ENCODE results near the gene ATP2C2. TPM values are rescaled to one million over a fixed set of nuclear protein-coding genes. Genes with fewer than 3 reads are reported as not detected.
A peak's percentile ranks its signal among the peaks of the same experiment; 100 is the strongest.
"Not testable (repeated sequence)": the region's sequence is repeated elsewhere in the genome, so short reads cannot be mapped to it uniquely, and the experiment has no call there.

Gene ATP2C2
- polyA plus RNA-seq, 10 donors = 0.27 to 1.9 (median 0.44) TPM

DNA sequence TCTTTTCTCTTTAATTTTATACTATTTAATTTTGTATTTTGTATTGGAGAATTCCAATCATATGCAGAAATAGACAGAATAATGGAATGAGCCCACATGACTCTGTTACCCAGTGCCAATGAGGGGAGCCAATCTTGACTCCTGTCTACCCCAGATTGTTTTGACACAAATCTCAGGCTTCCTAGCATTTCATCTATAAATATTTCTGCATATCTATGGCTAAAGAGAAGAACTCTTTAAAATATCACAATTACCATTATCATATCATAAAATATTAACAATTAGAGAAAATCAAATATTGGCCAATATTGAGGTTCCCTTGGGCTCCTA lies 23.7 kb downstream of the ATP2C2 start:
- DNase-seq = no peak

DNA sequence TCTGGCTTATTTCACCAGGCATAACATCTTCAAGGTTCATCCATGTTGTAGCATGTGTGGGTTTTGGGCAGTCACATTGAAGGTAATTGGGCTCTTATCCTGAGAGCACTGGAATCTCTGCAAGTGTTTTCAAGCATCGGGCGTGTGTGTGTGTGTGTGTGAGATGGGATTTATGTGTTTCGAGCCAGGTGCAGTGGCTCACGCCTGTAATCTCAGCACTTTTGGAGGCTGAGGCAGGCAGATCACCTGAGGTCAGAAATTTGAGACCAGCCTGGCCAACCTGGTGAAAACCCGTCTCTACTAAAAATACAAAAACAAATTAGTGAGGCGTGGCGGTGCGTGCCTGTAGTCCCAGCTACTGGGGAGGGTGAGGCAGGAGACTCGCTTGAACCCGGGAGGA lies 27.7 kb downstream of the ATP2C2 start:
- DNase-seq = not testable (repeated sequence)

DNA sequence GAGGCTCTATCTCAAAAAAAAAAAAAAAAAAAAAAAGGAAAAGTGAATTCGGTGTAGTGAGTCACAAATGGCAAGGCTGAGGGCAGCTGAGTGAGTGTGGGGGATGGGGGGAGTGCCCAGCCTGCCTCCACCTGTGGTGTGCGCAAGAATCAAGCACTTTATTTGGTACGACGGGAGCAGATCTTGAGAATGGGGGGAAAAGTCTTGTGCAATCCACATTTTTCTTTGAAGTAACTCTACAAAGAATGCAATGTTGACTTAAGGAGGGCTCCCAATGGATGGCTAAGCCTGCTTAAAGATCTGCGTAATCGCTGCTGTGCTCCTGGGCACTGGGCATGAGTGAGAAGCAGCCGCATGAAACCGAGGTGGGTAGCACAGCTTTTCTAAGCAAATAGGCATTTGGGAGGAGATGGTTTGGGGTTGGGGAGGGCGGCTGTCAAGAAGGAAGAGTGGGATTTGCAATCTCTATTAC lies 28.2 kb downstream of the ATP2C2 start:
- DNase-seq = no peak

DNA sequence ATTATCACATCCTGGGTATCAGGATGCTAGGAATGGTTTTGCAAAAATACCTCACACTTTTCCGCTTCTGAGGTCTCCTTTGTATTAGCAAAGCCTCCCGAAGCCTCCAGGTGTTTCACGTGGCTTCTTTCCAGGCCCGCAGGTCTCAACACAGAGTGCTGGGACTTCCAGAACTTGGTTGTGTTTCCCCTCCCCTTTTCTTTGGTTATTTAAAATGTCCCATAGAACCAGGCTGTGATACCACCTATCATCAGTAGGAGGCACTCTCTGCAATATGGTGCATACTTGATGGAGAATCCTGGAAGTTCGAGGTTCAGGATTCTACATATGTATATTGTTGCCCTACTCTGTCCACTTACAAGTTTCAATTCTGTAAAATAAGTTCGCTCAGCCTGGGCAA lies 28.8 kb downstream of the ATP2C2 start:
- DNase-seq = no peak

DNA sequence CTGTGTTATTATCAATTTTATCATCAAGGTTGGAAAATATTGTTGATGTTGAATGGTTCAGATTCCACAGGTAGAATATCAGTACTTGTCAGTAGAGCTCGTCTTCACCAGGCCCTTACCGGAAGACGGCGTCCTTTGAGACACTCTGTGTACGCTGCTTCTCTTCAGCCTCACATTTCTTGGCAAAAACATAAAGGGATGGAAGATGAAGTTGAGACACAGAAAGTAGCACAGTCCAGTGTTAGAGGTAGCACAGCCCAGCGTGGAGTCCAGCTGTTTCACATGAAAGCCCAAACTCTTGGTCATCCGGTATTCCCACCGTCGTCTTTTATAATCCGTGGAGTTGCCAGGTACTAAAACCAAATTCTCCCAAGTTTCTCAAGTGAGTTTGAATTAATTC lies 30.4 kb downstream of the ATP2C2 start:
- peak in 1 of 3 donors; percentile 39 for DNase-seq

DNA sequence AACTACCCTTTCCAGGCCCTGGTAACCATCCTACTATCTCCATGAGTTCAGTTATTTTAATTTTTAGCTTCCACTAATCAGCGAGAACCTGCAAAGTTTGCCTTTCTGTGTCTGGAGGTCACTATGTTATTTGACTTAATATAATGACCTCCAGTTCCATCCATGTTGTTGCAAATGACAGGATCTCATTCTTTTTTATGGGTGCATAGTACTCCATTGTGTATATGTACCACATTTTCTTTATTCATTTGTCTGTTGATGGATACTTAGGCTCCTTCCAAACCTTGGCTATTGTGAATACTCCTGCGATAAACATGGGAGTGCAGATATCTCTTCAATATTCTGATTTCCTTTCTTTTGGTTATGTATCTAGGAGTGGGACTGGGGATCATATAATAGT lies 31.6 kb downstream of the ATP2C2 start:
- not testable (repeated sequence) for DNase-seq

DNA sequence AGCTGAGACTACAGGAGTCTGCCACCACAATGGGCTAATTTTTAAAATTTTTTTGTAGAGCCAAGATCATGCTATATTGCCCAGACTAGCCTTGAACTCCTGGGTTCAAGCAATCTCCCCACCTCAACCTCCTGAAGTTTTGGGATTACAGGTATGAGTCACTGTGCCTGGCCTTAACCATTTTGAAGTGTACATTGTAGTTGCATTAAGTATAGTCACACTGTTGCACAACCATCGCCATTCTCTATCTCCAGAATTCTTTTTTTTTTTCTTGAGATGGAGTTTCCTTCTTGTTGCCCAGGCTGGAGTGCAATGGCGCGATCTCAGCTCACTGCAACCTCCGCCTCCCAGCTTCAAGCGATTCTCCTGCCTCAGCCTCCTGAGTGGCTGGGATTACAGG lies 35.1 kb downstream of the ATP2C2 start:
- not testable (repeated sequence) for DNase-seq

DNA sequence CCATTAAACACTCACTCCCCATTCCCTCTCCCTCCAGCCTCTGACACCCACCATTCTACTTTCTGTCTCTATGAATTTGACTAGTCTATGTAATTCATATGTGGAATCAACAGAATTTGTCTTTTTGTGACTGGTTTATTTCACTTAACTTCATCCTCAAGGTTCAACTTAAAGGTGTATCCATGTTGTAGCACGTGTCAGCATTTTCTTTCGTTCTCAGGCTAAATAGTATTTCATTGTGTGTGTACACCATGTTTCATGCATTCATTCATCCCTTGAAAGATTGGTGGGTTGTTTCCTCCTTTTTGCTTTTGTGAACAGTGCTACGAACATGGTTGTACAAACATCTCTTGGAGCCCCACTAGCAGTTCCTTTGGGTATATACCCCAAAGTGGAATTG lies 36.0 kb downstream of the ATP2C2 start:
- DNase-seq = no peak

DNA sequence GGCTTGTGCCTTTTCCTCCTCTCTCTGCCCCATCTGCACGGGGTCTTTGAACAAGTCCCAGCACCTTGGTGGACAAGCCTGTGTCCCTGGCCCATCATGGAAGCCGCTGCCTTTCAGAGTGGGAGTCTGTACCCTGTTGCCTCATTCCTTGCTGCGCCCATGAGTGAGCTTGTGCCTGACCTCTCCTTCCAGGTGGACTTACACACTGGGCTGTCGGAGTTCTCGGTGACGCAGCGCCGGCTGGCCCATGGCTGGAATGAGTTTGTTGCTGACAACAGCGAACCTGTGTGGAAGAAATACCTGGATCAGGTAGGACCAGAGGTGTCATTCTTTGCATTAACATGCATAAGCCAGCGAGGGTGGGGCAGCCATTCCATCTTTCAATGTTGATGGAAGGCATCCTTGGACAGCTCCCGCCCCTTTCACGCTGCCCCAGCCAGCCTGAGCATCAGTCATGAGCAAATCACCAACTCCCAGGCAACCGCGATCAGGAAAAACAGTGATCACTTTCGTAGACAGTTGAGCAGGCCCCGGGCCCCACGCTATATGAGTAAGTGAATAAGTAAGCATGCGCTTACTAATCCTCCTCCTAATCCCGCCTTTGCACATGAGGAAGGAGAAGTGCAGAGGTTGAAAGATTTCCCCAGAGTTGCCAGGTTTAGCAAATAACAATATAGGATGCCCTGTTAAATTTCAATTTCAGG lies 36.8 kb downstream of the ATP2C2 start:
- no peak for DNase-seq

DNA sequence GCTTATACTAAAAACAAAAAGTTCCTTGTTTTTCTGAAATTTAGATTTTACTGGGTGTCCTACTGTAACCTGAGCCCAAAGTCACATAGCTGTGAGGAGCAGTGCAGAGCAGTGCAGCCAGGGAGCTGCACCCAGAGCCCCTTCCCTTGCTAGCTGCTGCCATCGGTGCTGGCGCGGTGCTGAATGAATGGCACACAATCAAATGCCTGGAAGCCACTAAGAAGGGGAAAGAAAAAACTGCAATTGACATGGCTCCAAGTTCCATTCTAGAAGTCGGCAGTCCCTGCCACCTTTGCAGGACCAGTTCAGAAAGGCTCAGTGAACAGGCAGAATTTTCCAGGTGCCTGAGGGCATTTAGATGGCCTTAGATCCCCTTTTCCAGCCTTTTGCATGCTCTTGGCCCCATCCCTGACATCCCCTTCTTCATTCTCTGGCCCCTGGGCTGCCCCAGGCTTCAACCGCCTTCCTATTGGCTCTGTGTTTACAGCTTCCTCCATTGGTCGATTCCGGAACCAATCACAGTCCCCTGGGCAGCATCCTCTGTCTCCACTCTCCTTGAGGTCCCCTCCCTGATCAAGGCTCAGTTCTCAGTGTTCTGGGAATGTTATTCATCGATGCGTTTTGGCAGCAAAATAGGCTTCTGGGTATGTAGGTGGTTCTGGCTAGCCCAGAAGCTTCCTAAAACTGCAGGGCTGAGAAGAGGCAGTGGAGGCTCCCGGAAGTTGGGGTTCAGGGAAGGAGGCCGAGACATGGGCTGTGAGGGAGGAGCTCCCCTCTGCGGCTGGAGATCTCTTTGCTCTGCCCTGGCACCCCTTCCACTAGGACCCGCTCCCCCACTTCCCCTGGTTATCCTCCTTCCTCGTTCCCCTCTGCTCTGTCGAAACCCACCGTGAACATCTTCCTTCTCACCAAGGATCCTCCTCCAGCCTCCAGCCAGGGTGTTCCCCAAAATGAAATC lies 37.9 kb downstream of the ATP2C2 start:
- DNase-seq = no peak

DNA sequence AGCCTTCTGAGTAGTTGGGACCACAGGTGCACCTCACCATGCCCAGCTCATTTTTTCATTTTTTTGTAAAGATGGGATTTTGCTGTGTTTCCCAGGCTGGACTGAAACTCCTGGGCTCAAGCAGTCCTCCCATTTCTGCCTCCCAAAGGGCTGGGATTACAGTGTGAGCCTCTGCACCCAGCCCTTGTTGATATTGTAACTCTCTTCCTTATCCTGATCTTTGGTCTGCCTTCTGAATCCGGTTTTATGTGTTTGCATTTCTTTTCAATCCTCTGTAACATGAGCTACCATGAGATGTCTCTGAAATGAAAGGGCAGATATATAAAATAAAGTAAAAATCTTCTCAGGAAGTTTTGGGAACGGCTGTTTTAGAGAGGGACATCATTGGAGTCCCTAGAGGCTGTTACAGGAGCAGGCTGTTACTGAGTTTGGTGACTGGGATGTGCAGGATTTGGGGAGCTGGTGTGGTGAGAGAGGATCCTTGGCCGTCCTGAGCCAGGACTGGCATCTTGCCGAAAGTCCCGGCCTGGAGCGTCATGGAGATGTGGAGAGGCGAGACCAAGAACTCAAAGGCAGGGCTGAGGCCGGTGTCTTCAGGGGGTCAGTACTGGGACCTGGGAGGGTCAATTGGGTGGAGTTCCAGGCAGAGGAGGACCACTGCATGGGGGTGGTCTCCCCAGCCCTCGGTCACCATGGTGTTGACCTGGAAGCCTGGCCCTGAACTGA lies 39.4 kb downstream of the ATP2C2 start:
- no peak for DNase-seq

DNA sequence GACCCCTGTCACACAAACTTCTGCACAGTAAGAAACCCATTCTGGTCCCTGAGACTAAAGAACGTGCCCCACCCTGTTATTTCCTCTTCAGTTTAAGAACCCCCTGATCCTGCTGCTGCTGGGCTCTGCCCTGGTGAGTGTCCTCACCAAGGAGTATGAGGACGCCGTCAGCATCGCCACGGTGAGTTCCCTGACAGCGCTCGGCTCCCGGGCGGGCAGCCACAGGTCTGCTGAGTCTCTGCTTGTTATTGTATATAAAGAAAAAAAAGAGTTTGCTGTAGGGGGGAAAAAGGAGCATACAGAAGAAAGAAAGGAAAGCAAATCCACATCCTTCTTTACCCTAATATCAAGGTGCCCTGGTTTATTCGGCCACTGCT lies 40.0 kb downstream of the ATP2C2 start:
- DNase-seq = no peak

DNA sequence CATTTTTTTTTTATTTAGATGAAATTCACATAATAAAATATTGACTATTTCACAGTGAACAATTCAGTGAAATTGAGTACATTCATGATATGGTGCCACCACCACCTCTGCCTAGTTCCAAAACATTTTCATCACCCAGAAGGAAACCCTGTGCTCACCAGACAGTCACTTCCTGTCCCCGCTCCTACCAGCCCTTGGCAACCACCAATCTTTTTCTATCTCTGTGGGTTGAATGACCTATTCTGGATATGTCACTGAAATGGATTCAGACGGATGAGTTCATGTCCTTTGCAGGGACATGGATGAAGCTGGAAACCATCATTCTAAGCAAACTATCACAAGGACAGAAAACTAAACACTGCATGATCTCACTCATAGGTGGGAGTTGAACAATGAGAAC lies 40.5 kb downstream of the ATP2C2 start:
- no peak for DNase-seq

DNA sequence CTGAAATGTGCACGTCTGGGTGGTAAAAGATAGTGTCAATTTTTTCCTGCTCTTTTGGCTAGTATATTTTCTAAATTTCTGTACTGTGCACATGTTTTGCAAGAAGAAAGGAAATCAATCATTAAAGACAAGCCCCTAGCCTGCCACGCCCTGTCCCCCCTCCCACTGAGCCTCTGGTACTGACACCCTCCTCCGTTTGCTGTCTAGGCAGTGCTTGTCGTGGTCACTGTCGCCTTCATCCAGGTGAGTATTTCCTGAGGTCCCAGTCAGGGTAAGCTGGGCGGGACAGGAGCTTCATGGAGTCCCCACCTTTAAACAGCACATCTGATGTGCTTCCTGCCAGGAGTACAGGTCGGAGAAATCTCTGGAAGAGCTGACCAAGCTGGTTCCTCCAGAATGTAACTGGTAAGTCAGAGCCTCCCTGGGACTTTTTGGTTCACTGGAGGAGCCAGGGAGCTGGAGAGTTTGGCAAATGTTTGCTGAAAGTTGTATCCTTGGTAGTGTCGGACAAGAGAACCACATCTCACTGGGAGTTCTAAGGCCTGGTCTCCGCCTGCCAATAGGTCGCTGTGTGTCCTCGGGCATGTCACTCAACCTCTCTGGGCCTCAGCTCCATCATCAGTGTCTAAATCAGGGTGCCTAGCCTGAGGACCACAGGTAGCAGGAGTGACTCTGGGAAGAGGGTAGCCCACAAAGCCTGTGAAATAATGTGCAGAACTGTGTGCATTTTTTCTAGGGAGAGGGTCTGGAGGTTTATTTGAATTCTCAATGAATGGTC lies 42.2 kb downstream of the ATP2C2 start:
- DNase-seq = no peak

DNA sequence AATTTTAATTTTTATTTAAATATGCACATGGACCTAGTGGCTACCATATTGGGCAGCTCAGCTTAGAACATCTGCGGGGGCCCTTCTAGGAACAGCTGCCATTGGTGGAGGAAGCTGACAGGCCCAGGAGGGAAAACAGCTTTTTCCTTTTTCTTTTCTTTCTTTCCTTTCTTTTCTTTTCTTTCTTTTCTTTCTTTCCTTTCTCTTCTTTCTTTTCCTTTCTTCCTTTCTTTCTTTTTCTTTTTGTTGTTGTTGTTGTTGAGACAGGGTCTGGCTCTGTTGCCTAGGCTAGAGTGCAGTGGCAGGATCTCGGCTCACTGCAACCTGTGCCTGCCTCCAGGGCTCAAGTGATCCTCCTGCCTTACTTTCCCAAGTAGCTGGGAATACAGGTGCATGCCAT lies 43.4 kb downstream of the ATP2C2 start:
- no peak for DNase-seq

DNA sequence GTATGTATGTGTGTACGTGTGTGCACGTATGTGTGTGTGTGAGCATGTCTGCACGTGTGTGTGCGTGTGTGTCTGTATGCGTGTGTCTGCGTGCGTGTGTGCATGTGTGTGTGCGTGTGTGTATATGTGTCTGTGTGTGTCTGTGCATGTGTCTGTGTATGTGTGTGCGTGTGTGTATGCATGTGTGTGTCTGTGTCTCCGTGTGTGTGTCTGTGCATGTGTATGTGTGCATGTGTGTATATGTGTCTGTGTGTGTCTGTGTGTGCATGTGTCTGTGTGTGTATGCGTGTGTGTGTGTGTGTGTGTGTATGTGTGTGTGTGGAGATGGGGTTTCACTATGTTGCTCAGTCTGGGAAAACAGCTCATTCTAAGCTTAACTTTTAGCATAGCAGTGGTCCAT lies 43.9 kb downstream of the ATP2C2 start:
- no peak for DNase-seq

DNA sequence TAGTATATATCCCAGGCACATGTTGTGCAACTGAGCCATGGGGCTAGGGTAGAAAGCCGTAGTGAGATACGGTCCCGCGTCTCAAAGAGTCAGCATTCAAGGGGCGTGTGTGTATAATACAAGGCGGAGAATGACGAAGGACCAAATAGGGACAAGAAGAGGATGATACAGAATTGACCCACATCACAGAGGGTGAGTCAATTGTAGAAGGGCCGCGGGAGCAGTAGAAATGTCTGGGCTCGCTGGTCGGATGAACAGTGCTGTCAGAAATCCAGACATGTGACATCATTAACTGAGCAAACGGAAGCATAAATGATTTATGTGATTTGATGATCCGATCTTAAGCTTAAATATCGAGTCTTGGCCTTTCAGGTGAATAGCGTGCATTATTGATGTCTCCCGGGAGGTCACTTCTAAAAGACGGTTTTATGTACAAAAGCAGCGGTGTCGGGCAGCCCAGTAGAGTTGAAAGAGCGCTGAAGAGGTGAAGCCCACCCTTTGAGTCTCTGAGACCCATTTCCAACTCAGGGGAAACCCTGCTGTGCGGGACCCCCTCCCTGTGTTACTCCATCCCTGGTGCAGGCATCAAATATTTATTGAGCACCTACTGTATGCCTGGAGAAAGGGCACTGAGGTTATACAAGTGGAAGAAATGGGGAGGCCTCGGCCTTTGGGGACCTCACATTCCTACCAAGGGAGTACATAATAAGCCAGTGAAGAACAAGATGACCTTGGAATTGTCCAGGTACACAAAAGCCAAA lies 45.1 kb downstream of the ATP2C2 start:
- DNase-seq = no peak

DNA sequence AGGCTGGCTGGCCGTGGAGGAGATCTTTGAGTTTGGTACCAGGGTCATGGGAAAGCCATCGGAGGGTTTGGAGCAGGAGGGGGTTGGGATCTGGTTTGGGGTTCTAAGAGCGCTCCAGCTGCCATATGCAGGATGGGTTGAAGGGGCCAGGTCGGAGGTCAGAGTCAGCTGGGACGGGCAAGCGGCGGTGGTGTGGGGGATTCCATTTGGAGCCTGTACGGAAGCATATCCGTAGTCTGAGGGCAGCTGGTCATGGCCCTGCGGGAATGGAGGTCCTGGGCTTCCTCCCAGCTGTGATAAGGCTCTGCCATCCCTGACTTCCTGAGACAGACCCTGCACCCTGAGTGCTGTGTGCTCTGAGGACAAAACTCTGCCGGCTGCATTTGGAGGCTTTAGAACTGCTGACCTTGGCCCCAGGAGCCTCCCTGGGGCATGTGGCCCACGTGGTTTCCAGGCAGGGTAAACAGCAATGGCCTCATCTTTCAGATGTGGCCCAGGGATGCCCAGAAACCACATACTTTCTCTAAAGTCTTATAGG lies 46.5 kb downstream of the ATP2C2 start:
- DNase-seq = no peak

DNA sequence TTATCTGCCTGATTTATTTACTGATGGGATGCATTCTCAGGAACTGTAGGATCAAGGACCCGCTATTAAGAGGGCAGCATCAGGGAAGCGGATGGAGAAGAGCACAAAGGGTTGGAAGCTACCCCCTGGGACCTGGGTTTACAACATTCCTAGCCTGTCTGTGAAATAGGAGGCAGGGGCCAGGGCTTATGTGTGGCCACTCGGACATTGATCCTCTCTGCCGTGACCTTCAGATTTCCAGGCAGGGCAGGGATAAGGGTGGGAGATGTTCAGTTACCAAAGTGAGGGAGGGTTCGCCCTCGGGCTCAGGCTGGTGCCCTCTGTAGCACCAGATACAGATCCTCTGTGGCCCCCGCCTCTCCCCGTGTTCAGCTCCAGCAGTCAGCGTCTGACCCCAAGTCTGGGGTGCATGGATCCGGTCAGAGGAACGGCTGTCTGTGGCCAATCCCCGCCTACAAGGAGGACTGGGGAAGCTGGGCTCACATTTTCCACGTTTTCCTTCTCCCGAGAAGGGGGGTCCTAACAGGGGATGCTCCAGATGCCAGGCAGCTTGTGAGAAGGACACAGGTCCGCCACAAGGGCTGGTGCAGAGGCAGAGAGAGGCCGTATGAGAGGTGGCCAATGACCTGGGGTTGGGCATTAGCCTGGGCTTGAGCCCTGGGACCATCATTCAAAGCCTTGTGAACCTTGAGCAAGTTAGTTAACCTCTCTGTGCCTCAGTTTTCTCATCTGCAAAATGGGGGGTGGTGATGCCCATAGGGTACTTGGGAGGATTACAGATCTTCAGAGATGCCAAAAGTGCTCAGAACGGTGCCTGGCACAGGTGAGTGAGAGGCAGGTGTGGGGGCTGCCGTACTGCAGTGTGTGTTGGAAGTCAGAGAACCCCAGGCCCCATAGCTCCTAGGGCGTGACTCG lies 48.3 kb downstream of the ATP2C2 start:
- no peak for DNase-seq

All from muscle of back (tissue), 11 donors.